NCI-H82 (cell line): Measurements from ENCODE around the gene CUX1.
"Not testable (repeated sequence)": the region's sequence is repeated elsewhere in the genome, so short reads cannot be mapped to it uniquely, and the experiment has no call there.

Experiments used
- DNase-seq: peaks from one replicate; lab custom pipeline; 2025; lab: John Stamatoyannopoulos, UW

The CUX1 gene

DNA sequence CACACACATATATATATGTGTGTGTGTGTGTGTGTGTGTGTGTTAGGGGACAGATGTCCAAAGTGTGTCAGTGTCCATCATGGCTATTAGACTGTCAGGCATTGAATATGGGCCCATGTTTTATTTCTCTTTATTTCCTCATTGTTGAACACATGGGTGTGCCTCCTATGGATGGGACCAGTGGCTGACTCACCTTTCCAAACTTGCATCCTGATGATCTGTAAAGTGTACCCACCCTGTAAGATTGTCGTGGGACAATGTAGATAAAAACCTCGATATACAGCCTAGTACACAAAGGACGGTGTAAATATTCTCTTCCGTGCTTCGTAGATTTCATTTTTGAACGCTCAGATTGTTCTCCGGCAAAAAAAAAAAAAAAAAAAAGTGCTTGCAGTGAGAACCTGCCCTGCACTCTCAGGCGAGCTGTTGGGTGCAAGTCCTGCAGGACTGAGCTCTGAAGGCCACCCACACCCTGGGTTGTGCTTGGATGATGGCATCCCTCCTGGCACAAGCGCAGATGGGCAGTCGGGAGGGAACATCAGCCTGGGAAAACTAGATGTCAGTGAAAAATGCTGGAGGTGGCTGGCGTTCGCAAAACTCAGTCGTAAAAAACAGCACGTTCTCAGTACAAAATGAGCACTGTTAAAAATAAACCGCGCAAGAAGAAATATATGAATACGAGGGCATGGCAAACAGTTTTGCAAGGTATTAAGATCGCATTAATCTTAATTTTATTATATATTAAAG, 166.9 kb downstream of the CUX1 start:
- no peak for DNase-seq

DNA sequence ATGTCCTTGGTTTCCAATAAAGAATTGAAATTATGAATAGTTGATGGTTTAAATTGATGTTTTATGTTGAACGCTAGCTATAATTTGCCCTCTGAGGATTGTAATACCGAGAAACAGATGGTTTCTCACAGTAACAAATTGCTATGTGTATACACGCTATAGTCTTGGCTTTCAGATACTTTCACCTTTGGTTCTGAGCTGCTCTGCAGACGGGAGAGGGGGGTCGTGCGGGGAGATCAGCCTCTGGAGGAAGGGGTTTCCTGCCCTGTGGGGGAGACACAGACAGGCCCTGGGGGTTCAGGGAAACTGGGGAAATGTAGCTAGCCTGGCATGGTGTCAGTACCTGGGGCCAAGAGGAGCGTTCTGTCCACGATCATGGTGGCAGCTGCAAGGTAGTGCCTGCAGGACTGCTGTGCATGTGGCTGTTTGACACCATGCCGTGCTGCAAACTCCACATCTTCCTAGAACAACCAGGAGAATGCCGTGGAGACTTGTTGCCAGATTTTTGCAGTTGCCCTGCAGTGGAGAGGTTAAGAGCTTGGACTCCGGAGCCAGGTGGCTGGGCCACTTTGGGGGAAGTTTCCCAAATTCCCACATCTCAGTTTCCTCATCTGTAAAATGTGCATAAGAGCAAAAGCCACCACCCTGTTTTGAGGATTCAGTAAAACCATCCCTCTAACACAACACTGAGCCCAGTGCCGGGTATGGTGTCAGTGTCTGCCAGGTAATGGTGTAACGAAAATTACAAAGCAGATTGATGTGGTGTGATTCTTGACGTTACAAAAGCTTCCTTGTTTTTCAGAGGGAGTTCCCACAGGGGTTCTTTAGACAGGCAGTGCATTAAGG, 167.9 kb downstream of the CUX1 start:
- DNase-seq = no peak

DNA sequence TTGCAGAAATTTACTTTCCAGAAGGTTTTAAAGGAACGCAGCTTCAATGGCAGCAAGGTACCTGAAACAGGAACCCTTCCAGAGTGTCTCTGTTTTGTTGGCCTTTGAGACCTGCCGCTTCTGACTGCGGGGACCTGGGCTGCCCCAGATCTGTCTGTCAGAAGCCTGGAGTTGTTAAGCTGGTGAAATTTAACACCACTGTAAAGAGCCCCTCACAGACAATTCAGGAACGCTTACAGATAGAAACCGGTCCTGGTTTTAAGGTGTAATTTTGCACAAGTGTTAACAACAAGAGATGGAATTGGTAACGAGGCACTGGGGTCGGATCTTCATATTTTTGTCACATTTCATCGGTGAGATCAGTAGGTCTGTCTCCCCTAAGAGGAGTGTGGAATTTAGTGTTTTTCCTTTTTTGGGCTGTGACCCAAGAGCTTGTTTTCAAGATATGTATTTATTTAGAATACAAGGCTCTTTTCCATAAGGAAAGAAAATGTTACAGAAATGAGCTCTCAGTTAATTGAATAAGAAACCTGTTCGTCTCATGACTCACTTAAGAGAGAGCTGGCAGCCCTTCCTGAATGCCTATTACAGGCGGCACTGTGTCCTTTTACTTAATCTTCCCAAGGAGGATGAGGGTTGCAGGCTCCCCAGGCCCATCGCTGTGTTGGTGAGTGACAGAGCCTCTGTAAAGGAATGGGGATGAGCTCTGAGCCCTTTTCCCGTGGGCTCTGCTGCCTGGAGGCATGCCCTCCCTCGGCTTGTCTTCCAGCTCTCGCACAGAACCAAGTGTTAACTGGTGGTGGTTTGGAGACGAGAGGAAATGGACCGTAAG, 168.7 kb downstream of the CUX1 start:
- DNase-seq = no peak

DNA sequence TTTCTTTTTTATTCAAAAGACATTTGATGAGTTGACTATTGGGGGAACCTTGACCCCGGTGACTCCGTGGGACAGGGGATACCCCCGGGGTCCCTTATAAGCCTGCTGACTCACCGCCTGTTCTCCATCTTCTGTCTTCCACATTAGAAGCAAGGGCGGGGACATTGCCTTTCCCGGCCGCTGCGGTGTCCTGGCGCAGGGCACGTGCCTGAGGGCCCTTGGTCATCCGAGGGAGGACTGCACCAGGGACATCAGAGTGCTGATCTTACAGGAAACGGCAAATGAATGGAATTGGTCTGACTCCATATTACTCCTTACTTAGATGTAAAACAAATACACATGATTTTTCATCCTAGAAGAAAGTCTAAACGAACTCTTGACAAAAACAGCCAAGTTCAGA, 170.1 kb downstream of the CUX1 start:
- no peak for DNase-seq

DNA sequence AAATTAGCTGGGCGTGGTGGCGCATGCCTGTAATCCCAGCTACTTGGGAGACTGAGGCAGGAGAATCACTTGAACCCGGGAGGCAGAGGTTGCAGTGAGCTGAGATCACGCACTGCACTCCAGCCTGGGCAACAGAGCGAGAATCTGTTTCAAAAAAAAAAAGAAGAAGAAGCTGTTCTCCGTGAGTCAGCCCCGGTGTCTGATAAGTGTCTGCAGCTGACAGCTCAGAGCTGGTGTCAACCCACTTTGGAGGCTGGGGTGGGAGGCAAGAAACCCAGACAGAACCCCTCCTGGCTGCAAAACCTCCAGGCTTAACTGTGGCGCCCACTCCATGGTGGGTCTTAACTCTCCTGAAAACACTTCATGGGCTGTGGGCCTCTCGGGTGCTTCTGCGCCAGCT, 170.6 kb downstream of the CUX1 start:
- not testable (repeated sequence) for DNase-seq

DNA sequence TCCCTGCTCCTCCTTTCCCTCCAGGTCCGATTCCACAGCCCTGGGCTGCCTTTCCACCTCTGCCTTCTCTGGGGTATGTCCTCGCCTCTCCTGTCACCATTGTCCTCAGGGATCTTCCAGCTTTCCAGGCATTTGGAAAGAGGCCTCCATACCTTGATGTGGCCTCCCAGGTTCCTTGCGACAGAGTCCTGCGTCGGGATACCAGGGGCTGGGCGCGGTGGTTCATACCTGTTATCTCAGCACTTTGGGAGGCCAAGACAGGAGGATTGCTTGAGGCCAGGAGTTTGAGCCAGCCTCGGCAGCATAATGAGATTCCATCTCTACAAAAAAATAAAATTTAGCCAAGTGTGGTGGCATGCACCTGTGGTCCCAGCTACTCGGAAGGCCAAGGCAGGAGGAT, 171.1 kb downstream of the CUX1 start:
- DNase-seq = no peak

DNA sequence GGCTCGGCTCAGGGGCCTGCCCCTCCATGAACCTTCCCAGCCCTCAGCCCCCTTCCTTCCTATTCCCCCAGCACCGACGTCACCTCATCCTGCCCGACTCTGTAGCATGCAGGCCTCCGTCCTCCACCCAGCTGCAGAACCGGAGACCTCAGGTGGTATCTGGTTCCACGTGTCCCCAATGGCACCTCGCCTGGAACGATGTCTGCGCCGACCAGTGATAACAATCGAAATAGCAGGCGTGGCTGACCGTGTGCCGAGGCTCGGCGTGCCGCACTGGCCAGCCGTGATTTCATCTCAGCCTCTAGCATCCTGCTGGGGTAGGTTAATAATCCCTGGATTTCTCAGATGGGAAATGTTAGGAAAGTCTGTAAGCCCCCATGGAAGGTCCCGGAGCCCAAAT, 171.7 kb downstream of the CUX1 start:
- no peak for DNase-seq

DNA sequence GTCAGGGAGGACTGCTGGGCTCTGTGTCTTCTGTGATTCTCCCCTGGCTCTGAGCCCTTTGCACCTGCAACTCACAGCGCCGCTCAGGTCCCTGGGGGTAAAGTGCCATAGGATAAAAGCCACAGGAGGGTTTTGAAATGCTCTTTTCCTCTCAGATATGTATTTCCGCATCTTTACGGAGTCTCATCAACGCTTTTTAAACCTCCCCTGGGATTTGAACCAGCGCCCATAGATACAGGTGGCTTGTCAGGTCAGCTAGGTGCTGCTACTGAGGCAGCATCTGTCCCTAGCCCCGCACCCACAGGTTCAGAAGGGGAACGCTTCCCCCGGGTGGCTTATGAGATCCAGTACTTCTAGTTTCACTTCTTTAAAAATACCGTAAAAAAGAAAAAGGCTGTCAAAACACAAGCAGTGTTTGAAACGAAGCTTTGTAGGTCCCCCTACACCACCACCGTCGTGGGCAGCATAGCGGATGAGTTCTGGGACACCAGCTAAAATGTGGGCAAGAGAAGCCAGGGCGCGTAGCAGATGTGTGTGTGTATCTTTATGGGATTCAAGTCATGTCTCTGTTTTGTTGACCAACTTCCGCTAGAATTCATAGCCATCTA, 173.5 kb downstream of the CUX1 start:
- no peak for DNase-seq

DNA sequence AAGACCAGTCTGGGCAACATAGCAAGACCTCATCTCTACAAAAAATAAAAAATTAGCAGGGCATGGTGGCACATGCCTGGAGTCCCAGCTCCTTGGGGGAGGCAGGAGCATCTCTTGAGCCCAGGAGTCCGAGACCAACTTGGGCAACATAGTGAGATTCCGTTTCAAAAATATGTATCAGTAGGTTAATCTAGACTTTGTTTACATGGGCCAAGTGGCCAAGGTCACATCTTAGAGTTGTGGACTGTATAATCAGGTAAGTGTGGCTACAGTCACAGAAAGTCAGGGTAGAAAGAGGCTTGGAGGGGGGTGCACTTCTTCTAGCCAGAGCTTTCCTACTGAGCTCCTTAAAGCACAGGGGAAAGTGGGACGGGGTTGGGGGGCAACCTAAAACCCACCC, 174.4 kb downstream of the CUX1 start:
- DNase-seq = no peak

DNA sequence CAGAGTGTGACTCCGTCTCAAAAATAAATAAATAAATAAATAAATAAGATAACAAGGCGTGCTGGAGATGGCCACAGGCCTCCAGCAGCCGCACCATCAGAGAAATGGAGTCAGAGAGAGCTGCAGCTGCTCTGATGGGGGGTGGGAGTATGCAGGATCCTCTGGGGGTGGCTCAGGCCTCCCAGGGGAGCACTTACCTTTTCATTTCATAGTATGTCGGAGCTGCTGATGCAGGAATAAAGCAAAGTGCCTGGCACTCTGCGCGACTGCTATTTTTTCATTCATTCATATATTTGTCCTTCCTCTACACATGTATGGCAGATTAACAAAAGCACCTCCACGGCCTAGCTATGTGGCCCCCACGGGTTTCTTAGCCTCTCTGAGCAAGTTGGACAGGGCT, 175.9 kb downstream of the CUX1 start:
- DNase-seq = no peak

DNA sequence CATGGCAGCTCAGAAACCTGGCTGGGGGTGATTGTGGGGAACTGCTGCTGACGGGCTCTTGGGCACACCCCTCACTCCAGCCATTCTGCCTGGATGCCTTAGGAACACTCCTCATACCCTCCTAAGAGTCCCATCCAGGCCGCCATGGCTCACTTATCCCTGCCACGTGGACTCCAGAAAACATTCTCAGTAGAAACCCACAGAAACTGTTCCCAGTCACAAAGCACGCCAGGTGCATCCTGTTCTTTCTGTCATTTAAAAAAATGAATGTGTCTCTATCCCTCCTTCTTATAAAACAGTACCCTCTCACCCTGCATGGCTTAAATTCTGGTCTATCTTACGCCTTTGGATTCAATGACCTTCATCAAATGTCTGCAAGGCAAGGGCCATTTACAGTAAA, 177.7 kb downstream of the CUX1 start:
- no peak for DNase-seq

DNA sequence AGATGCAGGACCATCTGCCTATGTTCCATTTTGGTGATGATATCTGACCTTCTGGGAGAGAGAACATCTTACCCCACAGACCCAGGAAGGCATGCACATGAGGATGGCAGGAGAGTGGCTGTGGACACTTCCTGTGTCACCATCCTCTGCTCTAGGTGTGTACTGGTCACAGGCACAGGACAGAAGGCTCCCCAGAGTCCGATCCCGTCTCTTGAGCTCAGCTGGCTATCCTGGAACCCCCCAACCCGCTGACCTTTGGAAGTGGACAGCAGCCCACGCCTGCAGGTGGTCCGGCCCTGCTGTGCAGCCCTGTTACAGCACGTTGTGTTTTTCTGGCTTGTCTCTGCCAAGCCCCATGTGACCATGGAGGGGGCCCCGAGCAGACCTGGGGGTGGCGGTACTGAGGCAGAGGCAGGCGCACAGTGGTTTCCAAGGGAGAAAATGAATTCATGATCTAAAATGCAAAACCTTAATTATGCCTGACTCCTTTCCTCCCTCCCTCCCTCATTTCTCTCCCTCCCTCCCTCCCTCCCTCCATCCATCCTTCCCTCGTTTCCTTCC, 178.8 kb downstream of the CUX1 start:
- no peak for DNase-seq

DNA sequence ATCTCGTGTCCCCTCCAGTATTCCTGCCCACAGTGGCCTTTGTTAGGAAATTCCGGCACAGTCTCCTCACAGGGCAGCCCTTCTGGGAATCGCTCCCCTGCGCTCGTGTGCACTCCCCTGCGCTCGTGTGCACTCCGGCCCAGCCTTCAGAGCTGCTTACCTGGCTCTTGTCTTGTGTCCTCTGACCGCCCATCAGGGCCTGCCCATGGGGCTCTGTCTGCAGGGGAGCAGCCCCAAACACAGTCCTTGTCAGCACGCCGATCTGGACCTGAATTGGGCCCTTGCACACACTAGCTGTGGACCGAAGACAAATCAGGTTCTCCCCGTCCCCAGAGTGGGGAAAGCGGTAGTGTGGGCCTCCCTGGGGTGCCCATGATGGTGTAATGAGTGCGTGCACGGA, 179.4 kb downstream of the CUX1 start:
- DNase-seq = no peak

DNA sequence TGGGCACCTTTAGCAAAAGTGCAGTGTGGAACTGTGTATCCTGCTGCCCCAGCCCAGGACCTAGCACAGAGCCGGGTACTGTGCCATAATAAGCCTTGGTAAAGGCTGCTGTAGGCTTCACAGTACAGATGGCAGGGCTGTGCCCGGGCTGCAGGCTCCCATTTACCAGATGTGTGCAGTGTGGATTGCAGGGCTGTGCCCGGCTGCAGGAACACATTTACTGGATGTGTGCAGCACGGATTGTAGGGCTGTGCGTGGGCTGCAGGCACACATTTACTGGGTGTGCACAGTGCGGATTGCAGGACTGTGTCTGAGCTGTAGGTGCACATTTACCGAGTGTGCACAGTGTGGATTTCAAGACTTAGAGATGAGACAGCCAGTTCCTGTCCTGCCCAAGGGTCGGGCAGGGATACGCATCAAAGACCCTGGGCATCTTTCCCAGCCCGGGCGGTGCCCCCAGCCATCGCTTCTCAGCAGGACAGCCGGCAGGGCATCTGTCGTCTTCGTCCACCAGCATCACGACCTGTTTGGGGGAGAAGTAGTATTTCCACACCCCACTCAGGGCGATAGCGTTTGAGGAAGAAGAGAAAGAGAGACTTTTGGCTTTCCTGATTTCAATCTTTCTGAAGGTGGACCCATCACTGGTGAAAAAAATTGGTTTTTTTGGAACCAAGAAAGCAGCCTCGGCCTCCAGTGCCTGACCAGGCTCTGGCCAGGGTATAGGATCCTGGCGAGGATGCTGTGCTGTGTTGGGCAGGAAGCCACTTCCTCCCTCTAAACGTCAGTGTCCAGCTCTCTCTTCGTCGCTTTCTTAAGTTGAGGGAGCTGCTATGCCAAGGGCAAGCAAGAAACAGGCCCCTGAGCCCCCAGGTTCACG, 180.8 kb downstream of the CUX1 start:
- no peak for DNase-seq

DNA sequence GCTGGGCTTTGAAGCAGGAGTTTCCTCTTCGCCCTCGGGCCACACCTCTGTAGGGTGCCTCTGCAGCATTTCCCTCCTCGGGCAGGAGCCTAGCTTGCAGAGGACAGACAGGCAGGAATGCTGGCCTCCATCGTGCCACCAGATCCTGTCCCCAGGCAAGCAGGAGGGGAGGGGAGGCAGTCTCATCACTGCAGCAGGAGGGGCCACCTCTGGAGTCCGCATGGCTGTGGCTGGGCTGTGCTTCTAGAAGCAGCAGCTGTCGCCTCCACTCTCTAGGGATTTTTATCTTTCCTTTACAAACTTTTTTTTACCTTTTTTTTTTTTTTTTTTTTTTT, 181.4 kb downstream of the CUX1 start:
- no peak for DNase-seq

DNA sequence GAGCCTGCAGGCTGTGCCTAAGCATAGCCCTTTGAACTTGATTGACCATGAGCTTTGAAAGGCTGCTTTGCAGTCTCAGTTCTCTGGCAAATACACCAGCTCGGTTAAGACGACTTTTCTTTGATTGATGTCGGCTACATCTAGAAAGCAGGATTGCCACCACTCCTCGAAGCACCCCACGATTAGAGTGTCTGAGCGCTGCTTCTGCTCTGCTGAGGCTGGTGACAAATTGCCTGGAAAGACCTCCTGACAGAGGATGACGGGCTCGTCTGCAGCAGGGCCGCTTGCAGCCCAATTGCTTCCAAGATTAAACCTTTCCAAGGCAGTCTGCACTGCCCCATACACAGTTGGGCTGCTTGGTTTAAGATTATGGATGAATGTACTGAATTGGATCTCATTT, 182.0 kb downstream of the CUX1 start:
- no peak for DNase-seq

DNA sequence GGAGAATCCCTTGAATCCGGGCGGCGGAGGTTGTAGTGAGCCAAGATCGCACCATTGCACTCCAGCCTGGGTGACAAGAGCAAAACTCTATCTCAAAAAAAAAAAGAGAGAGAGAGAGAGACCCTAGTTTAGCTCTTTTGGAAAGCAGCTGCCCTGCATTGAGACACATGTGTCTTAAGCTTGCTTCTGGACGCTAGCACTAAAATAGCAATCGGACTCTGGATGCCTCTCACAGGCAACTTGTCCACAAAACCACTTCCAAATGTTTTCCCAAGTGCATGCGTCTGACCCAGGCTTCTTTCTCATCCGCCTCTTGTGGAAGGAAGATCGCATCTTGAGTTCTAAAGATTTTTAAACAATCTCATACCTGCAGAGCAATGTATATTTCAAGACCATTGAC, 182.7 kb downstream of the CUX1 start:
- no peak for DNase-seq

DNA sequence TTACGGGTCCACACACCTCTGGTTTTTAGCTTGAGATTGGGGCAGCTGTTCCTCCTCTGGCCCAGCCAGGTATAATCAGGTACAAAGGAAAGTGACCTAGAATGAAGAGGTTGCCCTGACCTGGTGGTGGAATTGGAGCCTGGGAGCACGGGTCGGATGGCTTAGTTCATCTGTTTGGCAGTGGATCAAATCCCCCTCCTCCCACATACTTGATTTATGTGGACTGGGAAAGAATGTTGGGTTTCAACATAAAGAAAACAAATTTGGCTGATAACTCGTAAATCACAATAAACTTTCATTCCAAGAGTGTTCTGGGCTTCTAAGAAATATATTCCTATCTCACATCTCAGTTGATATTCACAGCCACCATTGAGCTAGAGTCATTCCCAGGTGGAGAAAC, 186.8 kb downstream of the CUX1 start:
- no peak for DNase-seq

DNA sequence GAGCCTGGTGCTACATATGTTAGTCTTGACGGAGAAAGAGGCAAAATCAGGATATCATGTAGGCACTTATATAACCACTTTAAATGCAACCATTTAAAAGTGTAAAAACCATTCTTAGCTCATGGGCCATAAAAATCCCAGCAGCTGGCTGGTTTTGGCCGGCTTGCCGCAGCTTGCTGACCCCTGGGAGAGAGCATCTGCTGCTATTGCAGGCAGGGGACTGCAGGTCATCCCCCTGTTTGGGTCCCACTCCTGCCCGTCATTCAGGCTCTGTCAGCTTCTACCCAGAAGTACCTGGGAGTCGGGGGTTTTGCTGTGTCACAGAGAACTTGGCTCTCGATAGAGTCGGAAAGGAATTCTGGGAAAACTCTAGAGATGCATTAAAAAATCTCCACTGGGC, 187.4 kb downstream of the CUX1 start:
- DNase-seq = no peak

DNA sequence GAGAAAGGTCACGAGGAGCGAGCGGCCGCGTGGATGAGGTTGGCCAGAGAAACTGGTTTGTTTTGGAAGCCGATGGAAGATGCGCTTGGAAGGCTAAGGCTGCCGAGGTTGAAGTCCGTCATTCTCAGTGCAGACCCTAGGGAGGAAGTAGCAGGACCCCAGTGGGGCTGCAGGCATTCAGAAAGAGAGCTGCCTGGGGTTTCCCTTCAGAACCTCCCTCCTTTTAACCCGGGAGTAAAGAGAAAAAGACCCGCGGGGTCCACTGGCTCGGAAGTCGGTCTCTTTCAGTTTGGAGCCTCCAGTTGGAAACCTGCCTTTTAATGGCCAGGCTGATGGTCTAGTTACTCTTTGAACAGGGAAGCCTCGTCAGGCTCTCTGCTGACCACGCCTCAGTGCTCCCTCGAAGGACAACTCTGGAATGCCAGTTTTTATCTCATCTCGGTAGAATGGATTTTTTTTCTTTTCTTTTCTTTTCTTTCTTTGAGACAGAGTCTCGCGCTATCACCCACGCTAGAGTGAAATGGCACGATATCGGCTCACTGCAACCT, 188.6 kb downstream of the CUX1 start:
- DNase-seq = no peak

DNA sequence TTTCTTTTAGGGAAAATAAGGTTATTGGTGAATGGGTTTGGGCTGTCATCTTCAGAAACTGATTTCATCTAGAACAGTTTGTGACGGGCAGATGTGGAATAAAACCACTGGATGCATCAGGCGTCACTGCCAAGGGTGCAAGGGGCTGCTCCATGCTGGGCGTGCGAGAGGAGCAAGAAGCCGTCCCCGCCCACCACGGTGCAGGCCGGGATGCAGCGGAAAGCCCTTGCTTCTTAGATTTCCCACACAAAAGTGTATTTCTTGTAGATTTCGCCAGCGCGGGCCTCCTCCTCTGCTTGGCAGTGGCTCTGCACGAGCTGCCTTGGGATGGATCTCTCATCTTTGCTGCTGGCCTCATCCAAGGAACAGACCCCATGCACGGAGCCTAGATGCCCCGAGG, 189.3 kb downstream of the CUX1 start:
- DNase-seq = no peak
